ENCODE measurements around the gene TOMM7.

GRCh38 chr7:22772885-22773284, 49.8 kb downstream of the TOMM7 start:
- TF ChIP-seq CTCF (IDR thresholded peaks at IDR 0.05) (no peak), EP300 (IDR thresholded peaks at IDR 0.05) (no peak), EHF (CRISPR knock-in tag; IDR thresholded peaks at IDR 0.05) (no peak), POLR2A (IDR thresholded peaks at IDR 0.05; ENCODE audit: low read length) (no peak), JUNB (IDR thresholded peaks at IDR 0.05) (no peak), REST (IDR thresholded peaks at IDR 0.05) (no peak), JUN (IDR thresholded peaks at IDR 0.05) (no peak), HDAC2 (IDR thresholded peaks at IDR 0.05) (no peak), MAZ (IDR thresholded peaks at IDR 0.05; ENCODE audit: borderline replicate concordance, low read depth, low read length) (no peak)
